Measurements from ENCODE around the gene CRABP1. TPM values are rescaled to one million over a fixed set of nuclear protein-coding genes. Genes with fewer than 3 reads are reported as not detected.

The CRABP1 gene
- total RNA-seq, 1 experiment from 2014 or later = 444 TPM

DNA sequence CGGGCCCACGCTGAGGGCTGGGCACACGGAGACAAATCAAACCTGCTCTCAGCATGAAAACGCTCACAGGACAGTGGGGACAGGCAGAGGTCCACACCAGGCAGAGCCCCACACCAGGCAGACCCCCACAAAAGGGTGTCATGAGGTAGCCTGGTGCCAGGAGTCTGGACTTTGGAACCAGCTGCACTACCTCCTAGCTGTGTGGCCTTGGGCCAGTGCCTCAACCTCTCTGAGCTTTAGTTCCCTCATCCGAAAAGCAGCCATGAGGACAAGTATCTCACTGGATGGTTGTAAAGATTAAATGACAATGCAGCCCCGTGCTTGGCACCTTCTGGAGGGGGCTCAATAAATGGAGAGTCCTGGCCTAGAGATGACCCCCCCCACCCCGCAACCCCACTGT, 16.5 kb upstream of the CRABP1 start (continued):
- TF ChIP-seq EMX1 (CRISPR knock-in tag; IDR thresholded peaks at IDR 0.05) = no peak
- no peak for TF ChIP-seq CREB1 (CRISPR knock-in tag; IDR thresholded peaks at IDR 0.05)
- TF ChIP-seq CDX4 (CRISPR knock-in tag; IDR thresholded peaks at IDR 0.05; ENCODE audit: borderline replicate concordance) = no peak
- no peak for TF ChIP-seq ZNF232 (CRISPR knock-in tag; IDR thresholded peaks at IDR 0.05)
- no peak for TF ChIP-seq ZNF263 (CRISPR knock-in tag; IDR thresholded peaks at IDR 0.05; ENCODE audit: low read depth)

DNA sequence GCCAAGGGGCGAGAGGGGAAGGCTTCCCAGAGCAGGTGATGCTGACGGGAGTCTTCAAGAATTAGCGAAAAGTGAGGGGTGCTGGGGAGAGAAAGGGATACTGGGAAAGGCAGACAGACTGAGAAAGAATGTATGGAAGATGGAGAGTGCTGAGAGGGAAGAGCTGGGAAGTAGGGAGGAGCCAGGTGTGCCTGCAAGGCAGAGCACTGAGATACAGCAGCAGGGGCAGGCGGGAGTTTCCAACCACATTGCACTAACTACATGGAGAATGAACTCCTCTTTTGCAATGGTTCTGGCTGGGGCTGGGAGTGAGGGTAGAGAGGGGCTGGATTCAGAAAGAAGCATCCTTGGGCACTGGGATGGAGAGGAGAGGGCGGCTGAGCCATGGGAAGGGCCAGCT, 16.0 kb upstream of the CRABP1 start:
- DNase-seq (ENCODE audit: low spot score) (no peak), ATAC-seq (no peak)
- ChIA-PET CTCF (no interaction called here), POLR2A (no interaction called here)
- no peaks in the 10 kb centered on the region for H3K36me3 Mint-ChIP-seq
- H3K4me3 Mint-ChIP-seq = no peak overlapping the region
- no peaks in the 10 kb centered on the region for H3K27me3 Mint-ChIP-seq (ENCODE audit: low read depth)
- no peak overlapping the region; the same call in 1 of the 2 replicates for H3K27ac Mint-ChIP-seq
- no peaks in the 10 kb centered on the region for H3K9me3 Mint-ChIP-seq
- peaks cover 36% of the 10 kb centered on the region for H3K4me1 Mint-ChIP-seq
- TF ChIP-seq NR1H2 (CRISPR knock-in tag; IDR thresholded peaks at IDR 0.05) (no peak), TP53 (CRISPR knock-in tag; IDR thresholded peaks at IDR 0.05) (no peak), MAX (CRISPR knock-in tag; IDR thresholded peaks at IDR 0.05) (no peak), OVOL2 (CRISPR knock-in tag; IDR thresholded peaks at IDR 0.05; ENCODE audit: borderline replicate concordance) (no peak), MLX (CRISPR knock-in tag; IDR thresholded peaks at IDR 0.05) (no peak), GABPB1 (CRISPR knock-in tag; IDR thresholded peaks at IDR 0.05) (no peak), ZNF263 (CRISPR knock-in tag; IDR thresholded peaks at IDR 0.05; ENCODE audit: low read depth) (no peak), ZNF416 (CRISPR knock-in tag; IDR thresholded peaks at IDR 0.05) (no peak)

- Mint-ChIP-seq H3K4me3 (no peak overlapping the region), H3K9me3 (no peaks in the 10 kb centered on the region), H3K27ac (no peak overlapping the region), H3K27me3 (ENCODE audit: low read depth) (no peaks in the 10 kb centered on the region), H3K4me1 (peaks cover 36% of the 10 kb centered on the region), H3K36me3 (no peaks in the 10 kb centered on the region)
- DNase-seq (ENCODE audit: low spot score) = no peak
- POLR2A ChIA-PET = no interaction called here
- ATAC-seq = no peak; the same call in 1 of the 2 replicates
- CTCF ChIA-PET = interaction anchor here (1.7 kb wide), 1 partner anchor 15 kb away, joined by 3 read pairs; the partner anchor contains the start of gene CRABP1
- no peak for TF ChIP-seq ZNF423 (CRISPR knock-in tag; IDR thresholded peaks at IDR 0.05)
- no peak for TF ChIP-seq ZNF396 (CRISPR knock-in tag; IDR thresholded peaks at IDR 0.05; ENCODE audit: borderline replicate concordance)
- TF ChIP-seq, protein P1, sequence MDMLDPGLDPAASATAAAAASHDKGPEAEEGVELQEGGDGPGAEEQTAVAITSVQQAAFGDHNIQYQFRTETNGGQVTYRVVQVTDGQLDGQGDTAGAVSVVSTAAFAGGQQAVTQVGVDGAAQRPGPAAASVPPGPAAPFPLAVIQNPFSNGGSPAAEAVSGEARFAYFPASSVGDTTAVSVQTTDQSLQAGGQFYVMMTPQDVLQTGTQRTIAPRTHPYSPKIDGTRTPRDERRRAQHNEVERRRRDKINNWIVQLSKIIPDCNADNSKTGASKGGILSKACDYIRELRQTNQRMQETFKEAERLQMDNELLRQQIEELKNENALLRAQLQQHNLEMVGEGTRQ (CRISPR knock-in tag; IDR thresholded peaks at IDR 0.05) = no peak
- TF ChIP-seq ZNF671 (CRISPR knock-in tag; IDR thresholded peaks at IDR 0.05) = no peak
- TF ChIP-seq ESRRA (CRISPR knock-in tag; IDR thresholded peaks at IDR 0.05; ENCODE audit: borderline replicate concordance) = no peak
- TF ChIP-seq ZNF532 (CRISPR knock-in tag; IDR thresholded peaks at IDR 0.05; ENCODE audit: borderline replicate concordance) = no peak
- no peak for TF ChIP-seq GTF2I (CRISPR knock-in tag; conservative IDR thresholded peaks at IDR 0.05)
- TF ChIP-seq, protein P2, sequence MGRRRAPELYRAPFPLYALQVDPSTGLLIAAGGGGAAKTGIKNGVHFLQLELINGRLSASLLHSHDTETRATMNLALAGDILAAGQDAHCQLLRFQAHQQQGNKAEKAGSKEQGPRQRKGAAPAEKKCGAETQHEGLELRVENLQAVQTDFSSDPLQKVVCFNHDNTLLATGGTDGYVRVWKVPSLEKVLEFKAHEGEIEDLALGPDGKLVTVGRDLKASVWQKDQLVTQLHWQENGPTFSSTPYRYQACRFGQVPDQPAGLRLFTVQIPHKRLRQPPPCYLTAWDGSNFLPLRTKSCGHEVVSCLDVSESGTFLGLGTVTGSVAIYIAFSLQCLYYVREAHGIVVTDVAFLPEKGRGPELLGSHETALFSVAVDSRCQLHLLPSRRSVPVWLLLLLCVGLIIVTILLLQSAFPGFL (CRISPR knock-in tag; IDR thresholded peaks at IDR 0.05; ENCODE audit: borderline replicate concordance) = no peak
- no peak for TF ChIP-seq ZNF263 (CRISPR knock-in tag; IDR thresholded peaks at IDR 0.05; ENCODE audit: low read depth)
- TF ChIP-seq TEAD4 (CRISPR knock-in tag; IDR thresholded peaks at IDR 0.05) = no peak
- TF ChIP-seq, protein P3, sequence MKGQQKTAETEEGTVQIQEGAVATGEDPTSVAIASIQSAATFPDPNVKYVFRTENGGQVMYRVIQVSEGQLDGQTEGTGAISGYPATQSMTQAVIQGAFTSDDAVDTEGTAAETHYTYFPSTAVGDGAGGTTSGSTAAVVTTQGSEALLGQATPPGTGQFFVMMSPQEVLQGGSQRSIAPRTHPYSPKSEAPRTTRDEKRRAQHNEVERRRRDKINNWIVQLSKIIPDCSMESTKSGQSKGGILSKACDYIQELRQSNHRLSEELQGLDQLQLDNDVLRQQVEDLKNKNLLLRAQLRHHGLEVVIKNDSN (CRISPR knock-in tag; IDR thresholded peaks at IDR 0.05) = no peak
- TF ChIP-seq CREB1 (CRISPR knock-in tag; IDR thresholded peaks at IDR 0.05) = no peak
These were observed 14.9 kb upstream of the CRABP1 start for GRCh38 chr15:78325092-78325843.
